ENCODE data around the gene FADD.
"Not testable (repeated sequence)": the region's sequence is repeated elsewhere in the genome, so short reads cannot be mapped to it uniquely, and the experiment has no call there.

FADD gene

GRCh38 chr11:70205766-70206165 lies 2.7 kb downstream of the FADD start:
- DNase-seq, result no peak

- DNase-seq, result no peak
Measured at GRCh38 chr11:70206226-70206981, 3.3 kb downstream of the FADD start.

GRCh38 chr11:70206982-70207376 lies 3.9 kb downstream of the FADD start:
- DNase-seq, result no peak

GRCh38 chr11:70207531-70208131 lies 4.5 kb downstream of the FADD start:
- DNase-seq, result no peak

- DNase-seq, result no peak
Measured at GRCh38 chr11:70209391-70209912, 6.4 kb downstream of the FADD start.

GRCh38 chr11:70210051-70210501 lies 7.0 kb downstream of the FADD start:
- DNase-seq, result no peak

- DNase-seq, result no peak
Measured at GRCh38 chr11:70210530-70210929, 7.4 kb downstream of the FADD start.

GRCh38 chr11:70212227-70212811 lies 9.2 kb downstream of the FADD start:
- DNase-seq, result no peak

- DNase-seq, result not testable (repeated sequence)
Measured at GRCh38 chr11:70217388-70217787, 14.3 kb downstream of the FADD start.

GRCh38 chr11:70218076-70218475 lies 15.0 kb downstream of the FADD start:
- not testable (repeated sequence) for DNase-seq

- DNase-seq, result no peak
Measured at GRCh38 chr11:70220136-70220535, 17.0 kb downstream of the FADD start.

GRCh38 chr11:70220920-70221319 lies 17.8 kb downstream of the FADD start:
- DNase-seq, result no peak

- DNase-seq, result no peak
Measured at GRCh38 chr11:70225681-70226177, 22.6 kb downstream of the FADD start.

GRCh38 chr11:70226183-70226582 lies 23.1 kb downstream of the FADD start:
- DNase-seq, result no peak

- DNase-seq, result no peak
Measured at GRCh38 chr11:70226967-70227366, 23.9 kb downstream of the FADD start.

GRCh38 chr11:70229737-70230136 lies 26.6 kb downstream of the FADD start:
- no peak for DNase-seq

- DNase-seq, result no peak
Measured at GRCh38 chr11:70230151-70230839, 27.2 kb downstream of the FADD start.

- no peak for DNase-seq
Measured at GRCh38 chr11:70230840-70231710, 28.0 kb downstream of the FADD start.

- DNase-seq, result no peak
Measured at GRCh38 chr11:70233034-70233433, 29.9 kb downstream of the FADD start.

- no peak for DNase-seq
Measured at GRCh38 chr11:70233511-70233934, 30.4 kb downstream of the FADD start.

GRCh38 chr11:70233962-70234361 lies 30.9 kb downstream of the FADD start:
- no peak for DNase-seq

GRCh38 chr11:70240337-70240736 lies 37.2 kb downstream of the FADD start:
- no peak for DNase-seq
